ENCODE measurements around the gene MTMR8.
A peak's percentile ranks its signal among the peaks of the same experiment; 100 is the strongest.
"Not testable (repeated sequence)": the region's sequence is repeated elsewhere in the genome, so short reads cannot be mapped to it uniquely, and the experiment has no call there.

MTMR8 gene

DNA sequence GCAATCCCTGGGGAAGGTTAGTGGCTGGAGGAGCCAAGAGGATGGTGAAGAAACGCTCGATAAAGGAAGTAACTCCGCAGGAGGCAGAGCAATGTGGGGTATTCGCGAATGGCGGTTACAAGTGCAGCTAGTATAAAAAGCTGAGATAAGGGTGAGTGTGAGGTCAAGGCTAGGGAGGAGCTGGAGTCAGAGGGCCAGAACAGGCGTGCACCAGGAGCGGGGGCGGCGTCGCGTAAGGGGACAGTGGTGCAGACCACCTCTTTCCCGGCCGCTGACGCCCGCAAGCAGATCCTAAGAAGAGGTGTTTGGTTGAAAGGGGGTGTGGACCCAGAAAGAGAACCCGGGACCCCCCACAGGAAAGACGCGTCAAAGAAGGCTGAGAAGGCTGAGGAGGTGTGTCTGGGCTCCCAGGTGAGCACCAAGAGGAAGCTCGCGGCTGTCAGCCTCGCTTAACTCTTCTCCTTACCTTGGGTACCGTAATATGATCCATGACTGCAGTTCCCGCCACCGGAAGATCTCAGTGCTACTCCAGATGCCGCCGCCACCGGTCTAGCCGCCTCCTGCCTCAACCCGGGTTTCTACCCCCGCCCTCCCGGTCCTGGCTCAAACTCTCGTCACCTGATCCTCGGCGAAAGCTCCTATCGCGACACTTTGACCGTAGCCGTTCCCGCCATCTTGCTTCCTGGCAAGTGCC lies at the start of gene MTMR8:
Gene MTMR8, minus strand, starts transcription at position 579 of the 694 bp plus-strand sequence. Its CDS starts 89 bp downstream, at position 490.
- peak within 1 kb of the TSS; percentile 75 for H3K4me3 ChIP-seq (ENCODE audit: low read length)
- peak within 1 kb of the TSS; percentile 78 for H2AFZ ChIP-seq (ENCODE audit: low read depth, low read length)
- H3K27me3 ChIP-seq (ENCODE audit: insufficient read depth, low read length), result no peaks in the 10 kb centered on the region
- H3K9me3 ChIP-seq (ENCODE audit: low read length), result no peaks in the 10 kb centered on the region
- H3K4me1 ChIP-seq (ENCODE audit: insufficient read depth, low read length), result no peaks in the 10 kb centered on the region
- H3K36me3 ChIP-seq (ENCODE audit: insufficient read depth, low read length), result no peaks in the 10 kb centered on the region

- no peaks in the 10 kb centered on the region for H3K36me3 ChIP-seq (ENCODE audit: insufficient read depth, low read length)
- no peaks in the 10 kb centered on the region for H3K9me3 ChIP-seq (ENCODE audit: low read length)
- H3K27me3 ChIP-seq (ENCODE audit: insufficient read depth, low read length), result no peaks in the 10 kb centered on the region
- H2AFZ ChIP-seq (ENCODE audit: low read depth, low read length), result no peak overlapping the region
- no peaks in the 10 kb centered on the region for H3K4me1 ChIP-seq (ENCODE audit: insufficient read depth, low read length)
- no peak overlapping the region for H3K4me3 ChIP-seq (ENCODE audit: low read length)
Observed at GRCh38 chrX:64439551-64439950, 44.3 kb upstream of the MTMR8 start.

GRCh38 chrX:64437665-64438064 lies 42.4 kb upstream of the MTMR8 start:
- H3K27me3 ChIP-seq (ENCODE audit: insufficient read depth, low read length), result no peaks in the 10 kb centered on the region
- no peaks in the 10 kb centered on the region for H3K4me1 ChIP-seq (ENCODE audit: insufficient read depth, low read length)
- no peaks in the 10 kb centered on the region for H3K9me3 ChIP-seq (ENCODE audit: low read length)
- no peak overlapping the region for H3K4me3 ChIP-seq (ENCODE audit: low read length)
- no peak overlapping the region for H2AFZ ChIP-seq (ENCODE audit: low read depth, low read length)
- H3K36me3 ChIP-seq (ENCODE audit: insufficient read depth, low read length), result no peaks in the 10 kb centered on the region

- no peak overlapping the region for H3K4me3 ChIP-seq (ENCODE audit: low read length)
- H3K36me3 ChIP-seq (ENCODE audit: insufficient read depth, low read length), result no peaks in the 10 kb centered on the region
- H3K9me3 ChIP-seq (ENCODE audit: low read length), result no peaks in the 10 kb centered on the region
- no peaks in the 10 kb centered on the region for H3K4me1 ChIP-seq (ENCODE audit: insufficient read depth, low read length)
- H2AFZ ChIP-seq (ENCODE audit: low read depth, low read length), result no peak overlapping the region
- H3K27me3 ChIP-seq (ENCODE audit: insufficient read depth, low read length), result no peaks in the 10 kb centered on the region
Observed at GRCh38 chrX:64437218-64437617, 42.0 kb upstream of the MTMR8 start.

DNA sequence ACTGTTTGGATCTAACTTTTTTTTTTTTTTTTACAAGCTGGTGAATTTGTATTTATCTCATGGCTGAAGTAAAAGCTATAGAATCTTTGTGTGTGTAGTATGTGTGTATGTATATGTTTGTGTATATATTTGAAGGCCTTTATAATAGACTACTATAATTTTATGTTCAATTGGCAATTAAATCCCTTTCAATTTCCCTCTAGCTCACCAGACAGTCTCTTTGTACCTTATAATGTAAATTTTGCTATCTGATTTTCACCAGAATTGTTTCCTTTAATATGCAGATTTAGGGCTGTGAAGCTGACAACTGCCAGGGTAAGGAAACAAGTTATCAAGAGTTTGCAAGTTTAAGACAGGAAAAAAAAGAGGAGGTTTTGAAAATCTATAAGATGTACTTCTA lies 33.1 kb upstream of the MTMR8 start:
- H3K36me3 ChIP-seq (ENCODE audit: insufficient read depth, low read length), result no peaks in the 10 kb centered on the region
- no peaks in the 10 kb centered on the region for H3K27me3 ChIP-seq (ENCODE audit: insufficient read depth, low read length)
- no peak overlapping the region for H2AFZ ChIP-seq (ENCODE audit: low read depth, low read length)
- H3K9me3 ChIP-seq (ENCODE audit: low read length), result no peaks in the 10 kb centered on the region
- peaks cover 17% of the 10 kb centered on the region for H3K4me1 ChIP-seq (ENCODE audit: insufficient read depth, low read length)
- no peak overlapping the region for H3K4me3 ChIP-seq (ENCODE audit: low read length)

DNA sequence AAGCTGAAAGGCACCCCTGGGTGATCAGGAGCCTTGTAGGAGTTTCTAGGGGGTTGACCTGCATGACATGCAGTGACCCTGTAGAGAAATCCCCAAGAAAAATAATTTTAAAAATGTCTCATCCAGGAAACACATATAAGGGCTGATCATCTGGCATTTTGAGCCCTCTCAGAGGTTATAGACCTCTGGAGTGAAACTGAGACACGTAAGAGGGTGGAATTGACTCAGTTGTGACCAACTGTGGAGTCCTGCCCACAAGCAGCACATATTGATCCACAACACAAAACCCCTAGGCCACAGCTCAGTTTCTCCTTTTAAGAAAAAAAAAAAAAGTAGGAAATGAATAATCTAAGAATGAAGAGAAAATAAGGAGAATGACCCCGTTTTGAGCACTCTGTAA lies 32.5 kb upstream of the MTMR8 start:
- H3K4me1 ChIP-seq (ENCODE audit: insufficient read depth, low read length), result peaks cover 17% of the 10 kb centered on the region
- no peak overlapping the region for H3K4me3 ChIP-seq (ENCODE audit: low read length)
- no peaks in the 10 kb centered on the region for H3K36me3 ChIP-seq (ENCODE audit: insufficient read depth, low read length)
- no peak overlapping the region for H2AFZ ChIP-seq (ENCODE audit: low read depth, low read length)
- no peaks in the 10 kb centered on the region for H3K27me3 ChIP-seq (ENCODE audit: insufficient read depth, low read length)
- no peaks in the 10 kb centered on the region for H3K9me3 ChIP-seq (ENCODE audit: low read length)

DNA sequence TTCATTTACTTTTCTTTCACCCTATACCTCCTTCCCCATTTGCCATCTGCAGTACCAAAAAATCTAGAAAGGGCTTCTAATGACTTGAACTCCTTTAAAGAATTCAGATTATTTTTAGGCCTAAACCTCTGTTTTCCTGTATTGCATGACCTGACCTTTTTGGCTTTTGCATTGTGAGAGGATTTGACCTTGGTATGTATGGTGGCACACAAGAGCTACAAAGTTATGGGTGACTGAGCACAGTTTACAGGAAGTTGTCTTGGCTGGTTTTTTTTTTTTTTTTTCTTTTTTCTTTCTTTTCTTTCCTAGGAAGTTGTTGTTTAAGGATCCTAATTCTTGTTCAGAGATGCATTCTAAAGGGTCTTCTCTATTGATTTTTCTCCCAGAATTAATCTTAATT lies 32.0 kb upstream of the MTMR8 start:
- H3K27me3 ChIP-seq (ENCODE audit: insufficient read depth, low read length), result no peaks in the 10 kb centered on the region
- no peak overlapping the region for H2AFZ ChIP-seq (ENCODE audit: low read depth, low read length)
- no peak overlapping the region for H3K4me3 ChIP-seq (ENCODE audit: low read length)
- no peaks in the 10 kb centered on the region for H3K9me3 ChIP-seq (ENCODE audit: low read length)
- H3K36me3 ChIP-seq (ENCODE audit: insufficient read depth, low read length), result no peaks in the 10 kb centered on the region
- peaks cover 17% of the 10 kb centered on the region for H3K4me1 ChIP-seq (ENCODE audit: insufficient read depth, low read length)

DNA sequence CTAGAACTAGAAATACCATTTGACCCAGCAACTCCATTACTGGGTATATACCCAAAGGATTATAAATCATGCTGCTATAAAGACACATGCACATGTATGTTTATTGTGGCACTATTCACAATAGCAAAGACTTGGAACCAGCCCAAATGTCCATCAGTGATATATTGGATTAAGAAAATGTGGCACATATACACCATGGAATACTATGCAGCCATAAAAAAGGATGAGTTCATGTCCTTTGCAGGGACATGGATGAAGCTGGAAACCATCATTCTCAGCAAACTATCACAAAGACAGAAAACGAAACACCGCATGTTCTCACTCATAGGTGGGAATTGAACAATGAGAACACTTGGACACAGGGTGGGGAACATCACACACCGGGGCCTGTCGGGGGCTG lies 14.5 kb upstream of the MTMR8 start:
- not testable (repeated sequence) for H3K9me3 ChIP-seq (ENCODE audit: low read length); H2AFZ ChIP-seq (ENCODE audit: low read depth, low read length); H3K36me3 ChIP-seq (ENCODE audit: insufficient read depth, low read length); H3K27me3 ChIP-seq (ENCODE audit: insufficient read depth, low read length); H3K4me1 ChIP-seq (ENCODE audit: insufficient read depth, low read length); H3K4me3 ChIP-seq (ENCODE audit: low read length)

GRCh38 chrX:64398088-64398487 lies 2.8 kb upstream of the MTMR8 start:
- no peaks in the 10 kb centered on the region for H3K9me3 ChIP-seq (ENCODE audit: low read length)
- H3K36me3 ChIP-seq (ENCODE audit: insufficient read depth, low read length), result no peaks in the 10 kb centered on the region
- H3K27me3 ChIP-seq (ENCODE audit: insufficient read depth, low read length), result no peaks in the 10 kb centered on the region
- no peak overlapping the region for H2AFZ ChIP-seq (ENCODE audit: low read depth, low read length)
- H3K4me3 ChIP-seq (ENCODE audit: low read length), result no peak overlapping the region
- no peaks in the 10 kb centered on the region for H3K4me1 ChIP-seq (ENCODE audit: insufficient read depth, low read length)

GRCh38 chrX:64395568-64395929 lies 297 bp upstream of the MTMR8 start:
- H2AFZ ChIP-seq (ENCODE audit: low read depth, low read length), result peak overlapping the region; percentile 78
- no peaks in the 10 kb centered on the region for H3K4me1 ChIP-seq (ENCODE audit: insufficient read depth, low read length)
- peak overlapping the region; percentile 75 for H3K4me3 ChIP-seq (ENCODE audit: low read length)
- H3K27me3 ChIP-seq (ENCODE audit: insufficient read depth, low read length), result no peaks in the 10 kb centered on the region
- no peaks in the 10 kb centered on the region for H3K9me3 ChIP-seq (ENCODE audit: low read length)
- H3K36me3 ChIP-seq (ENCODE audit: insufficient read depth, low read length), result no peaks in the 10 kb centered on the region

DNA sequence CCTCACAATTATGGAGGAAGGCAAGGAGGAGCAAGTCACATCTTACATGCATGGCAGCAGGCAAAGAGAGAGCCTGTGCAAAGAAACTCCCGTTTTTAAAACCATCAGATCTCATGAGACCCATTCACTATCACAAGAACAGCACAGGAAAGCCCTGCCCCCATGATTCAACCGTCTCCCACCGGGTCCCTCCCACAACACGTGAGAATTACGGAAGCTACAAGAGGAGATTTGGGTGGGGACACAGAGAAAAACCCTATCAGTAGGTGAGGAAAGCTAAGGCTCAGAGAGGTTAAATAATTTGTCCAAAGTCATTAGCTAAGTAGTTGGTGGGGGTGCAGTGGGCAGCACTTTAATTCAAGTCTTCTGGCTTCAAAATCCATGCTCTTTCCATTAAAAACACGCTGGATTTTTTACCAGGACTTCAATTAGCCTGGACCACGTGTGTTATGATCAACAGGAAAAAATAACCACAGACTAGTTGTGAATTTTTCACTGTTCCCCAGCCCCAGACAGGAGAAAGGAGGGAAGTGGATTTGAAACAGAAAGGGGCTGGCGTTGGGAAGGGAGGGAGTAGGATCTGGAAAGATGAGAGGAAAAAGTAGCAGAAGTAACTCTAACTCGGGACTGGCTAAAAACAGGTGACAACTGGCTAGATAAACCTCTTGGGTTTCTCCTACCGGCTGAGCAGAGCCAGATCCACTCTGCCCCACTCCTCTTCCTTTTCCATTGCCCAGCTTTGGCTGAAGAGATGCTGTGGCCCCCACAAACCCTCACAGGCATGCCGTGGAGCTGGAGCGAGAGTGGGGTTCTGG lies 986 bp downstream of the MTMR8 start:
- no peaks in the 10 kb centered on the region for H3K4me1 ChIP-seq (ENCODE audit: insufficient read depth, low read length)
- no peaks in the 10 kb centered on the region for H3K36me3 ChIP-seq (ENCODE audit: insufficient read depth, low read length)
- peak overlapping the region; percentile 78 for H2AFZ ChIP-seq (ENCODE audit: low read depth, low read length)
- H3K9me3 ChIP-seq (ENCODE audit: low read length), result no peaks in the 10 kb centered on the region
- no peaks in the 10 kb centered on the region for H3K27me3 ChIP-seq (ENCODE audit: insufficient read depth, low read length)
- H3K4me3 ChIP-seq (ENCODE audit: low read length), result peak overlapping the region; percentile 75

DNA sequence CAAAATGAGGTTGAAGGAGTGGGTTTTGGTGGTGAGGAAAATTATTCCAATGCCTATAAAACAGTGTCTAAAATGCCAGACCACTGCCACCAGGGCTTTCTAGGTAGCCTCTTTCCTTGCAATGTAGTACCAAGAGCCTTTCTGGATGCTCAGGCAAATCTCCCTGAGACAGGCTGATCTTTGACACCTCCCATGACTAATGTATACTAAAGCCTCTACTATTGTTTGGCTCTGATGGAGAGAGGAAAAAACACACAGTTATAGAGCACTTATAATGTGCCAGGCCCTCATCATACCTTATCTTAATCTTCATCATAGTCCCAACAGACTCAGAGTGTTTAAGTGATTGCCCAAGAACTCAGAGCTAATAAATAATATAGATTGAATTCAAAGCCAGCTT lies 5.8 kb downstream of the MTMR8 start:
- Histone ChIP-seq H3K4me3 (ENCODE audit: low read length) (no peak overlapping the region), H3K36me3 (ENCODE audit: insufficient read depth, low read length) (no peaks in the 10 kb centered on the region), H3K4me1 (ENCODE audit: insufficient read depth, low read length) (no peaks in the 10 kb centered on the region), H3K9me3 (ENCODE audit: low read length) (no peaks in the 10 kb centered on the region), H2AFZ (ENCODE audit: low read depth, low read length) (no peak overlapping the region), H3K27me3 (ENCODE audit: insufficient read depth, low read length) (no peaks in the 10 kb centered on the region)

DNA sequence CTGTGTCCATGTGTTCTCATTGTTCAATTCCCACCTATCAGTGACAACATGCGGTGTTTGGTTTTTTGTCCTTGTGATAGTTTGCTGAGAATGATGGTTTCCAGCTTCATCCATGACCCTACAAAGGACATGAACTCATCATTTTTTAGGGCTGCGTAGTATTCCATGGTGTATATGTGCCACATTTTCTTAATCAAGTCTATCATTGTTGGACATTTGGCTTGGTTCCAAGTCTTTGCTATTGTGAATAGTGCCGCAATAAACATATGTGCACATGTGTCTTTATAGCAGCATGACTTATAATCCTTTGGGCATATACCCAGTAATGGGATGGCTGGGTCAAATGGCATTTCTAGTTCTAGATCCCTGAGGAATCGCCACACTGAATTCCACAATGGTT lies 14.5 kb downstream of the MTMR8 start:
- H3K4me3 ChIP-seq (ENCODE audit: low read length); H3K4me1 ChIP-seq (ENCODE audit: insufficient read depth, low read length); H3K27me3 ChIP-seq (ENCODE audit: insufficient read depth, low read length); H3K36me3 ChIP-seq (ENCODE audit: insufficient read depth, low read length); H2AFZ ChIP-seq (ENCODE audit: low read depth, low read length); H3K9me3 ChIP-seq (ENCODE audit: low read length): not testable (repeated sequence)

Data from neuron (in vitro differentiated cells).